SK-N-SH treated with all-trans-retinoic acid at 6 μM for 48 hours (cell line): Measurements from ENCODE around the gene ALLC.
"Not testable (repeated sequence)": the region's sequence is repeated elsewhere in the genome, so short reads cannot be mapped to it uniquely, and the experiment has no call there.

ENCODE experiments used
- ATAC-seq: fragments of 200-7000 bp; cut with Tn5 transposase; 3 replicates; pipeline ENCODE4 v1.9.1; 2020; ENCODE audit warnings: mild to moderate bottlenecking, moderate library complexity
- ARNTL ChIP-seq: fragments of 450-650 bp; formaldehyde crosslinking; IDR thresholded peaks from 2 replicates; pipeline ENCODE4 v1.5.0; 2020; ENCODE audit warnings: low read depth, mild to moderate bottlenecking, moderate library complexity, borderline replicate concordance
- BACH2 ChIP-seq: fragments of 250-450 bp; sonication (Bioruptor Pico); IDR thresholded peaks from 2 replicates; pipeline ENCODE4 v1.9.0; 2021; ENCODE audit warnings: mild to moderate bottlenecking, borderline replicate concordance
- CSDC2 ChIP-seq: fragments of 250-450 bp; sonication (Bioruptor Pico); IDR thresholded peaks from 2 replicates; pipeline ENCODE4 v1.5.0; 2020; ENCODE audit warnings: mild to moderate bottlenecking, moderate library complexity
- CSRNP3 ChIP-seq: fragments of 250-450 bp; sonication (Bioruptor Pico); IDR thresholded peaks from 2 replicates; pipeline ENCODE4 v1.5.1; 2021; ENCODE audit warnings: mild to moderate bottlenecking, moderate library complexity
- ESRRG ChIP-seq: fragments of 250-450 bp; sonication (Bioruptor Pico); IDR thresholded peaks from 2 replicates; pipeline ENCODE4 v1.6.1; 2021; ENCODE audit warnings: mild to moderate bottlenecking
- GLIS3 ChIP-seq: fragments of 250-450 bp; sonication (Bioruptor Pico); IDR thresholded peaks from 2 replicates; pipeline ENCODE4 v1.5.0; 2020; ENCODE audit warnings: mild to moderate bottlenecking, moderate library complexity
- ISL1 ChIP-seq: fragments of 250-450 bp; sonication (Bioruptor Pico); IDR thresholded peaks from 2 replicates; pipeline ENCODE4 v2.1.2; 2022; ENCODE audit warnings: mild to moderate bottlenecking, moderate library complexity
- OSR1 ChIP-seq: fragments of 250-450 bp; sonication (Bioruptor Pico); IDR thresholded peaks from 2 replicates; pipeline ENCODE4 v1.8.0; 2022; ENCODE audit warnings: moderate library complexity, mild to moderate bottlenecking, inconsistent platforms
- POU6F1 ChIP-seq: fragments of 250-450 bp; sonication (Bioruptor Pico); IDR thresholded peaks from 2 replicates; pipeline ENCODE4 v1.8.0; 2021; ENCODE audit warnings: low read depth, mild to moderate bottlenecking, moderate library complexity, borderline replicate concordance
- PPARA ChIP-seq: fragments of 250-450 bp; sonication (Bioruptor Pico); IDR thresholded peaks from 2 replicates; pipeline ENCODE4 v1.5.0; 2020; ENCODE audit warnings: mild to moderate bottlenecking, borderline replicate concordance
- RARB ChIP-seq: fragments of 250-450 bp; sonication (Bioruptor Pico); IDR thresholded peaks from 2 replicates; pipeline ENCODE4 v1.8.0; 2021; ENCODE audit warnings: mild to moderate bottlenecking, moderate library complexity
- SNAI2 ChIP-seq: fragments of 250-450 bp; sonication (Bioruptor Pico); IDR thresholded peaks from 2 replicates; pipeline ENCODE4 v1.5.0; 2020; ENCODE audit warnings: mild to moderate bottlenecking, moderate library complexity
- TCF4 ChIP-seq: fragments of 250-450 bp; sonication (Bioruptor Pico); IDR thresholded peaks from 2 replicates; pipeline ENCODE4 v1.8.0; 2021; ENCODE audit warnings: mild to moderate bottlenecking, moderate library complexity, borderline replicate concordance
- ZC3H10 ChIP-seq: fragments of 250-450 bp; sonication (Bioruptor Pico); IDR thresholded peaks from 2 replicates; pipeline ENCODE4 v1.5.1; 2021; ENCODE audit warnings: mild to moderate bottlenecking, moderate library complexity
- ZFP3 ChIP-seq: fragments of 250-450 bp; sonication (Bioruptor Pico); IDR thresholded peaks from 2 replicates; pipeline ENCODE4 v1.5.0; 2020; ENCODE audit warnings: mild to moderate bottlenecking, moderate library complexity
- ZNF70 ChIP-seq: fragments of 450-650 bp; formaldehyde crosslinking; IDR thresholded peaks from 2 replicates; pipeline ENCODE4 v1.5.0; 2020; ENCODE audit warnings: mild to moderate bottlenecking, moderate library complexity
- ZNF8 ChIP-seq: fragments of 450-650 bp; formaldehyde crosslinking; IDR thresholded peaks from 2 replicates; pipeline ENCODE4 v1.5.0; 2020; ENCODE audit warnings: mild to moderate bottlenecking, moderate library complexity
- TF ChIP-seq, protein P1 (sequence below): fragments of 250-450 bp; sonication (Bioruptor Pico); IDR thresholded peaks from 2 replicates; pipeline ENCODE4 v1.5.0; 2020; ENCODE audit warnings: mild to moderate bottlenecking, moderate library complexity
- TF ChIP-seq, protein P2 (sequence below): fragments of 250-450 bp; sonication (Bioruptor Pico); IDR thresholded peaks from 2 replicates; pipeline ENCODE4 v1.5.1; 2020; ENCODE audit warnings: low read depth, mild to moderate bottlenecking, moderate library complexity
- TF ChIP-seq, protein P3 (sequence below): fragments of 250-450 bp; sonication (Bioruptor Pico); IDR thresholded peaks from 2 replicates; pipeline ENCODE4 v1.8.0; 2020; ENCODE audit warnings: mild to moderate bottlenecking, moderate library complexity, borderline replicate concordance

The ALLC gene

GRCh38 chr2:3633089-3633981, 24.7 kb upstream of the ALLC start:
- TF ChIP-seq CSDC2 (CRISPR knock-in tag) (no peak), ZC3H10 (CRISPR knock-in tag) (no peak), TCF4 (CRISPR knock-in tag) (peak; percentile 27; the same call in 1 of the 2 replicates), BACH2 (no peak), ARNTL (no peak)
- TF ChIP-seq, protein P1, sequence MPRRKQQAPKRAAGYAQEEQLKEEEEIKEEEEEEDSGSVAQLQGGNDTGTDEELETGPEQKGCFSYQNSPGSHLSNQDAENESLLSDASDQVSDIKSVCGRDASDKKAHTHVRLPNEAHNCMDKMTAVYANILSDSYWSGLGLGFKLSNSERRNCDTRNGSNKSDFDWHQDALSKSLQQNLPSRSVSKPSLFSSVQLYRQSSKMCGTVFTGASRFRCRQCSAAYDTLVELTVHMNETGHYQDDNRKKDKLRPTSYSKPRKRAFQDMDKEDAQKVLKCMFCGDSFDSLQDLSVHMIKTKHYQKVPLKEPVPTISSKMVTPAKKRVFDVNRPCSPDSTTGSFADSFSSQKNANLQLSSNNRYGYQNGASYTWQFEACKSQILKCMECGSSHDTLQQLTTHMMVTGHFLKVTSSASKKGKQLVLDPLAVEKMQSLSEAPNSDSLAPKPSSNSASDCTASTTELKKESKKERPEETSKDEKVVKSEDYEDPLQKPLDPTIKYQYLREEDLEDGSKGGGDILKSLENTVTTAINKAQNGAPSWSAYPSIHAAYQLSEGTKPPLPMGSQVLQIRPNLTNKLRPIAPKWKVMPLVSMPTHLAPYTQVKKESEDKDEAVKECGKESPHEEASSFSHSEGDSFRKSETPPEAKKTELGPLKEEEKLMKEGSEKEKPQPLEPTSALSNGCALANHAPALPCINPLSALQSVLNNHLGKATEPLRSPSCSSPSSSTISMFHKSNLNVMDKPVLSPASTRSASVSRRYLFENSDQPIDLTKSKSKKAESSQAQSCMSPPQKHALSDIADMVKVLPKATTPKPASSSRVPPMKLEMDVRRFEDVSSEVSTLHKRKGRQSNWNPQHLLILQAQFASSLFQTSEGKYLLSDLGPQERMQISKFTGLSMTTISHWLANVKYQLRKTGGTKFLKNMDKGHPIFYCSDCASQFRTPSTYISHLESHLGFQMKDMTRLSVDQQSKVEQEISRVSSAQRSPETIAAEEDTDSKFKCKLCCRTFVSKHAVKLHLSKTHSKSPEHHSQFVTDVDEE: no peak
- peak; percentile 18; the same call in 2 of the 3 replicates for ATAC-seq

- TF ChIP-seq SNAI2 (CRISPR knock-in tag): no peak
- no peak for TF ChIP-seq ZNF70 (CRISPR knock-in tag)
- no peak for TF ChIP-seq ZC3H10 (CRISPR knock-in tag)
- TF ChIP-seq ESRRG (CRISPR knock-in tag): no peak
- TF ChIP-seq RARB: no peak
- TF ChIP-seq ZNF8 (CRISPR knock-in tag): no peak
- no peak for TF ChIP-seq OSR1 (CRISPR knock-in tag)
Measured at GRCh38 chr2:3633982-3634595, 23.9 kb upstream of the ALLC start.

DNA sequence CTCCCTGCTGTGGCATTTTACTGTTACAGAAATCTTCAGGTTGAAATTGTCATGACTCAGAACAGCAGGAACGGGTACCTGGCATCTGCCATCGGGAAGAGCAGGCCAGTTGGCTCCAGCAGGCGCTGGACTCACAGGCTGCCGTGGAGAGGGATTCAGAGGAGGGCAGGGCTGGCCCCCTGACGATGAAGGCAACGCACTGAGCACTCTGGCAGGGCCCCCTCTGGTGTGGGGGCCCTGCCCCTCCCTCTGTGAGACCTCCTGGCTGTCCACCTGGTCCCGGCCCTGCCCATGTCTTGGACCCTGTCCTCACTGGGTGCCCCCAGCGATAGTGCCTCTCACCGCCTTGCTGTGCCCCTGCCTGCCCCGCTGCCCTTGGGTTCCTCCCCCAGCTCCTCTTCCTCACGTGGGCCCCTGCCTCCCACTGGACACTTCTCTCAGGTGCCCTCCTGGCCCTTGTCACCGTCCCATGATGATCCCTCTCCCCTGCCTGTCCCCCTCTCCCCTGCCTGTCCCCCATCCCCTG, 23.3 kb upstream of the ALLC start:
- TF ChIP-seq CSDC2 (CRISPR knock-in tag) (no peak), OSR1 (CRISPR knock-in tag) (no peak), RARB (no peak), BACH2 (no peak), GLIS3 (no peak), ESRRG (CRISPR knock-in tag) (no peak), TCF4 (CRISPR knock-in tag) (no peak)
- TF ChIP-seq, protein P2, sequence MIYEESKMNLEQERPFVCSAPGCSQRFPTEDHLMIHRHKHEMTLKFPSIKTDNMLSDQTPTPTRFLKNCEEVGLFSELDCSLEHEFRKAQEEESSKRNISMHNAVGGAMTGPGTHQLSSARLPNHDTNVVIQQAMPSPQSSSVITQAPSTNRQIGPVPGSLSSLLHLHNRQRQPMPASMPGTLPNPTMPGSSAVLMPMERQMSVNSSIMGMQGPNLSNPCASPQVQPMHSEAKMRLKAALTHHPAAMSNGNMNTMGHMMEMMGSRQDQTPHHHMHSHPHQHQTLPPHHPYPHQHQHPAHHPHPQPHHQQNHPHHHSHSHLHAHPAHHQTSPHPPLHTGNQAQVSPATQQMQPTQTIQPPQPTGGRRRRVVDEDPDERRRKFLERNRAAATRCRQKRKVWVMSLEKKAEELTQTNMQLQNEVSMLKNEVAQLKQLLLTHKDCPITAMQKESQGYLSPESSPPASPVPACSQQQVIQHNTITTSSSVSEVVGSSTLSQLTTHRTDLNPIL (CRISPR knock-in tag): no peak
- TF ChIP-seq, protein P1: no peak

More at GRCh38 chr2:3633982-3634595, 23.9 kb upstream of the ALLC start:
- ATAC-seq: no peak

DNA sequence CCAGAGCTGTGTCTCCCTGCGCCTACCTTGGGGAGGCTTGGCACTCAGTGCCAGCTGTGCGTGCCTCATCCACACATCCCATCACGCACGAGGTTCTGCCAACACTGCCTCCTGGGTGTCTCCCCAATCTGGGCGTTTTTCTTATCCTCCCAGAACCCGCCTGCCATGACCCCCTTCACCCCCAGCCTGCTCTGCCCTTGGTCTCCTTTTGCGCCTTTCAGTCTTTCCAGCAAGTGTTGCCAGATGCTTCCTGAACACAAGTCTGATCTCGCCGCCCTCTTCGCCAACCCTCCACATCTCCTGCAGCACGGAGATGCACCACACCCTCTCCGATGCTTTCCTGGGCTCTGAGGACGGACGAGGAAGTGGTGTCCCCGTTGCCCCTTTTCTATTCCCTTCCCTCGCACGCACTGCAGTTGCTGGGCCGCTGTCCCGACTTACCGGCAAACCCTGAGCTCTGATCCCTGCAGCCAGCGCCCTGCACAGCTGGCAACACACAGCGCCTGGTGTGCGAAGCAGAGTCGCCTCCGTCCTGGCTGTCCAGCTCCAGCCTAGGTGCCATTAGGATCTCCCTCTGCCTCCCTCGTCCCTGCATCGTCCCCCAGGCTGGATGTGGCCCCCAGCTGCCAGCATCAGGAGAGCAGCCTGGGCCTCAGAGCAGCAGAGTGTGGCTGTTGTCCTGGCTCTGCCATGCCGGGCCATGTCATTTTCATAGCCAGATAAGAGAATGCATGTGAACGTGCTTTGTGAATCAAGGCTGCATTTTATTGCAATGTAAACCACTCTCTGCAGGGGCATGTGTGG, 22.6 kb upstream of the ALLC start:
- no peak for ATAC-seq
- TF ChIP-seq ZC3H10 (CRISPR knock-in tag) (no peak), CSRNP3 (CRISPR knock-in tag) (no peak), POU6F1 (CRISPR knock-in tag) (no peak), PPARA (CRISPR knock-in tag) (no peak), ISL1 (no peak), GLIS3 (no peak), ARNTL (no peak), RARB (no peak), ESRRG (CRISPR knock-in tag) (no peak), ZFP3 (no peak), ZNF8 (CRISPR knock-in tag) (no peak)
- TF ChIP-seq, protein P3, sequence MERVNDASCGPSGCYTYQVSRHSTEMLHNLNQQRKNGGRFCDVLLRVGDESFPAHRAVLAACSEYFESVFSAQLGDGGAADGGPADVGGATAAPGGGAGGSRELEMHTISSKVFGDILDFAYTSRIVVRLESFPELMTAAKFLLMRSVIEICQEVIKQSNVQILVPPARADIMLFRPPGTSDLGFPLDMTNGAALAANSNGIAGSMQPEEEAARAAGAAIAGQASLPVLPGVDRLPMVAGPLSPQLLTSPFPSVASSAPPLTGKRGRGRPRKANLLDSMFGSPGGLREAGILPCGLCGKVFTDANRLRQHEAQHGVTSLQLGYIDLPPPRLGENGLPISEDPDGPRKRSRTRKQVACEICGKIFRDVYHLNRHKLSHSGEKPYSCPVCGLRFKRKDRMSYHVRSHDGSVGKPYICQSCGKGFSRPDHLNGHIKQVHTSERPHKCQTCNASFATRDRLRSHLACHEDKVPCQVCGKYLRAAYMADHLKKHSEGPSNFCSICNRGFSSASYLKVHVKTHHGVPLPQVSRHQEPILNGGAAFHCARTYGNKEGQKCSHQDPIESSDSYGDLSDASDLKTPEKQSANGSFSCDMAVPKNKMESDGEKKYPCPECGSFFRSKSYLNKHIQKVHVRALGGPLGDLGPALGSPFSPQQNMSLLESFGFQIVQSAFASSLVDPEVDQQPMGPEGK (CRISPR knock-in tag): no peak

More for the DNA sequence above, 23.3 kb upstream of the ALLC start:
- no peak for ATAC-seq

- not testable (repeated sequence) for ATAC-seq
Measured at GRCh38 chr2:3635975-3636327, 22.0 kb upstream of the ALLC start.
